ENCODE measurements around the gene CHST13.

CHST13 gene

DNA sequence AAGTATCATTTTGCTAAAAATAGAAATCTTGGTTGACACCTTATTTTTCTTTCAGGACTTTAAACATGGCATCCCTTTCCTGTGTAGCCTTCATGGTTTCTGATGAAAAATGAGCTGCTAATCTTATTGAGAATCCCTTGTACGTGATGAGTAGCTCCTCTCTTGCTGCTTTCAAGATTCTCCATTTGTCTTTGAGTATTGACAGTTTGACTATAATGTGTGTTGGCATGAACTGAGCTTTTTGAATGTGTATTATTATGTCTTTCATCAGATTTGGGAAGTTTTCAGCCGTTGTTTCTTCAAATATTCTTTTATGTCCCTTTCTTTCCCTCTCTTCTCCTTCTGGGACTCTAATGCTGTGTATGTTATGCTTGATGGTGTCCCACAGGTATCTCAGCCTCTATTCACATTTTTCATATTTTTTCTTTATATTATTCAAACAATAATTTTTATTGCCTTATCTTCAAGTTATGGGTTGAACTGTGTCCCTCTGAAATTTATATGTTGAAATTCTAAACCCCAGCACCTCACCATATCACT lies 38.9 kb downstream of the CHST13 start:
- ATAC-seq (ENCODE audit: insufficient read depth, low read depth) = no peak
- H3K79me2 ChIP-seq (ENCODE audit: insufficient read depth, low read length) = no peaks in the 10 kb centered on the region
- no peaks in the 10 kb centered on the region for H4K20me1 ChIP-seq (ENCODE audit: insufficient read depth, low read length)
- H3K27me3 ChIP-seq (ENCODE audit: insufficient read depth, low read length, poor library complexity) = no peaks in the 10 kb centered on the region
- no peaks in the 10 kb centered on the region for H3K9me3 ChIP-seq (ENCODE audit: insufficient read depth, low read length, severe bottlenecking)
- no peaks in the 10 kb centered on the region for H3K36me3 ChIP-seq (ENCODE audit: insufficient read depth, low read length)
- no peak for TF ChIP-seq EZH2 (IDR thresholded peaks at IDR 0.05; ENCODE audit: borderline replicate concordance, low read depth, low read length, severe bottlenecking)
- TF ChIP-seq, protein P1, sequence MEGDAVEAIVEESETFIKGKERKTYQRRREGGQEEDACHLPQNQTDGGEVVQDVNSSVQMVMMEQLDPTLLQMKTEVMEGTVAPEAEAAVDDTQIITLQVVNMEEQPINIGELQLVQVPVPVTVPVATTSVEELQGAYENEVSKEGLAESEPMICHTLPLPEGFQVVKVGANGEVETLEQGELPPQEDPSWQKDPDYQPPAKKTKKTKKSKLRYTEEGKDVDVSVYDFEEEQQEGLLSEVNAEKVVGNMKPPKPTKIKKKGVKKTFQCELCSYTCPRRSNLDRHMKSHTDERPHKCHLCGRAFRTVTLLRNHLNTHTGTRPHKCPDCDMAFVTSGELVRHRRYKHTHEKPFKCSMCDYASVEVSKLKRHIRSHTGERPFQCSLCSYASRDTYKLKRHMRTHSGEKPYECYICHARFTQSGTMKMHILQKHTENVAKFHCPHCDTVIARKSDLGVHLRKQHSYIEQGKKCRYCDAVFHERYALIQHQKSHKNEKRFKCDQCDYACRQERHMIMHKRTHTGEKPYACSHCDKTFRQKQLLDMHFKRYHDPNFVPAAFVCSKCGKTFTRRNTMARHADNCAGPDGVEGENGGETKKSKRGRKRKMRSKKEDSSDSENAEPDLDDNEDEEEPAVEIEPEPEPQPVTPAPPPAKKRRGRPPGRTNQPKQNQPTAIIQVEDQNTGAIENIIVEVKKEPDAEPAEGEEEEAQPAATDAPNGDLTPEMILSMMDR (IDR thresholded peaks at IDR 0.05; ENCODE audit: borderline replicate concordance, extremely low read depth, low read length, poor library complexity, severe bottlenecking) = no peak
- H2AFZ ChIP-seq (ENCODE audit: low read depth, low read length) = no peak overlapping the region
- H3K9ac ChIP-seq (ENCODE audit: low read depth, low read length) = no peak overlapping the region
- H3K4me3 ChIP-seq (ENCODE audit: low read depth in 1 of 2, low read length in 2 of 2) = no peak overlapping the region
- no peaks in the 10 kb centered on the region for H3K4me1 ChIP-seq (ENCODE audit: insufficient read depth, low read length)
- no peak overlapping the region for H3K27ac ChIP-seq (ENCODE audit: low read length)
- H3K4me2 ChIP-seq (ENCODE audit: insufficient read depth, low read length) = no peak overlapping the region
- no peak for DNase-seq

DNA sequence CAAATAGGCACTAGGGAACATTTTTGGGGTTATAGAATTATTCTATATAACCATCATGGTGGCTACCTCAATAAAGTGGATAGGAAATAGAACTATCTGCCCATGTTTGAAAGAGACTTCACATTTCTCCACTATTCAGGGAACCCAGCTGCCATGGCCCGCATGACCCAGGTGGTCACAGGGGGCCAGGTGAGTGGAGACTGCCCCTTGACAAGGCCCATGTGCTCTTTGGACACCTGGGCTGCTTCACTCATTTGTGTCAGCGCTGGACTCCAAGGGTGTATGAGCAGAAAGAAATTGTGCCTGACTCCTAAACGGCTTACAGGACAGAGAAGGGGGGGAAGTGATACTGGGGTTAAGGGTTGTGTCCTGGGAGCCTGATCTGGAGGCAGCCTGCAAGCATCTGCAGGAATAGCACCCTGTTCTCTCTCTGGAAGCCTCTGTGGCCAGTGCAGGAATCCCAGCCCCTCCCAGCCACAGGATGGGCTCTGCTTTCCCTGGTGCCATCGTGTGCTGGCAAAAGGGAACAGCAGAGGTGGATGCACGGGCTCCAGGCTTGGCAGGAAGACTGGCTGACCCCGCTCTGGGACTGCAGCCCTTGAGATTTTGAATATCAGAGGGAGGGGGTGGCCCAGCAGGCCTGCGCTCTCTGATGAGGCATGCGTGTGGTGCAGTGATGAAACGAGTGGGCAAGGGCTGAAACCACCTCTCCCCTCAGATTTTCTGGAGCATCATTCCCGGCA lies 43.9 kb downstream of the CHST13 start:
- Histone ChIP-seq H3K4me2 (ENCODE audit: insufficient read depth, low read length) (no peak overlapping the region), H3K9ac (ENCODE audit: low read depth, low read length) (no peak overlapping the region), H2AFZ (ENCODE audit: low read depth, low read length) (no peak overlapping the region), H3K79me2 (ENCODE audit: insufficient read depth, low read length) (no peaks in the 10 kb centered on the region), H3K27ac (ENCODE audit: low read length) (no peak overlapping the region), H4K20me1 (ENCODE audit: insufficient read depth, low read length) (no peaks in the 10 kb centered on the region), H3K36me3 (ENCODE audit: insufficient read depth, low read length) (no peaks in the 10 kb centered on the region), H3K9me3 (ENCODE audit: insufficient read depth, low read length, severe bottlenecking) (no peaks in the 10 kb centered on the region), H3K27me3 (ENCODE audit: insufficient read depth, low read length, poor library complexity) (no peaks in the 10 kb centered on the region), H3K4me1 (ENCODE audit: insufficient read depth, low read length) (no peaks in the 10 kb centered on the region), H3K4me3 (ENCODE audit: low read depth in 1 of 2, low read length in 2 of 2) (no peak overlapping the region)
- ATAC-seq (ENCODE audit: insufficient read depth, low read depth) (no peak), DNase-seq (no peak)
- no peak for TF ChIP-seq EZH2 (IDR thresholded peaks at IDR 0.05; ENCODE audit: borderline replicate concordance, low read depth, low read length, severe bottlenecking)
- TF ChIP-seq, protein P1 (IDR thresholded peaks at IDR 0.05; ENCODE audit: borderline replicate concordance, extremely low read depth, low read length, poor library complexity, severe bottlenecking) = no peak

DNA sequence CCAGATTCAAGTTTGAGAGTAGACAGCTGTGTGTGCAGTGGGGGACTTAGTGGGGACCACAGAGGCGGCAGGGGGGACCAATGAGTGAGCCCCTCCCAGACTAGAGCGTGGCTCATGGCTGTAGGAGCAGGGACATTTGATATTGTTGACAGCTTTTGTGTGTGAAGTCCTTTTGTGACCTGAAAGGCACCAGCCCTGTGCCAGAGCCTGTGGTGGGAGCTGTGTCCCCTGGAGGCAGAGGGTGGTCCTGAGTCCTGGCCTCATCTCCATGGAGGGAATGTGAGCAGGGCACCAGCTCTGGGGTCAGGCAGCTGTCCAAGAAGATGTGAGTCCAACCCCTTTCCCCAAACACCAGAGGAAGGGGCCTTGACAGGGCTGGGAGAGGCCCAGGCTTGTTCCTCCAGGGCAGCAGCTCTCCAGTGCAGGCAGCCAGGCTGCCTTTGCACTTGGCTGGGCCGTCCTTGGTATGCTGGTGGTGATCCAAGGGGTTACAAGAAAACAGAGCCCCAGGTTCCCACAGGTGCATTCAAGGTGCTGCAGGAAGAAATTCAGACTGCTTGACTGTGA lies 44.9 kb downstream of the CHST13 start:
- H3K4me1 ChIP-seq (ENCODE audit: insufficient read depth, low read length) = no peaks in the 10 kb centered on the region
- no peaks in the 10 kb centered on the region for H4K20me1 ChIP-seq (ENCODE audit: insufficient read depth, low read length)
- DNase-seq (no peak), ATAC-seq (ENCODE audit: insufficient read depth, low read depth) (no peak)
- no peak overlapping the region for H3K9ac ChIP-seq (ENCODE audit: low read depth, low read length)
- H3K27ac ChIP-seq (ENCODE audit: low read length) = no peak overlapping the region
- no peak overlapping the region for H2AFZ ChIP-seq (ENCODE audit: low read depth, low read length)
- no peaks in the 10 kb centered on the region for H3K79me2 ChIP-seq (ENCODE audit: insufficient read depth, low read length)
- no peak overlapping the region for H3K4me3 ChIP-seq (ENCODE audit: low read depth in 1 of 2, low read length in 2 of 2)
- TF ChIP-seq, protein P1 (IDR thresholded peaks at IDR 0.05; ENCODE audit: borderline replicate concordance, extremely low read depth, low read length, poor library complexity, severe bottlenecking) = no peak
- no peak for TF ChIP-seq EZH2 (IDR thresholded peaks at IDR 0.05; ENCODE audit: borderline replicate concordance, low read depth, low read length, severe bottlenecking)
- no peaks in the 10 kb centered on the region for H3K27me3 ChIP-seq (ENCODE audit: insufficient read depth, low read length, poor library complexity)
- no peaks in the 10 kb centered on the region for H3K9me3 ChIP-seq (ENCODE audit: insufficient read depth, low read length, severe bottlenecking)
- no peak overlapping the region for H3K4me2 ChIP-seq (ENCODE audit: insufficient read depth, low read length)
- no peaks in the 10 kb centered on the region for H3K36me3 ChIP-seq (ENCODE audit: insufficient read depth, low read length)
